ENCODE measurements around the gene TEX19. TPM values are rescaled to one million over a fixed set of nuclear protein-coding genes. Genes with fewer than 3 reads are reported as not detected.
A peak's percentile ranks its signal among the peaks of the same experiment; 100 is the strongest.

TEX19 gene
- total and polyA plus RNA-seq, 2 experiments from 2014 or later, result 0.10 to 0.66 TPM

- Mint-ChIP-seq H3K36me3 (ENCODE audit: low read depth) (no peaks in the 10 kb centered on the region), H3K4me1 (peaks cover 6% of the 10 kb centered on the region; the same call in 1 of the 3 replicates), H3K27me3 (ENCODE audit: insufficient read depth, low read depth, poor library complexity) (peaks cover 12% of the 10 kb centered on the region), H3K4me3 (peak overlapping the region; percentile 63), H3K27ac (no peak overlapping the region), H3K9me3 (no peaks in the 10 kb centered on the region)
- Histone ChIP-seq H3F3A (replicated peaks; ENCODE audit: low read depth) (peaks cover 14% of the 10 kb centered on the region), H3K27me3 (ENCODE audit: insufficient read depth) (no peaks in the 10 kb centered on the region), H3K27ac (ENCODE audit: low read depth) (no peak overlapping the region), H2AFZ (peak overlapping the region; percentile 96), H3K79me2 (replicated peaks; ENCODE audit: insufficient read depth) (no peaks in the 10 kb centered on the region), H4K20me1 (replicated peaks; ENCODE audit: insufficient read depth) (no peaks in the 10 kb centered on the region), H3K36me3 (ENCODE audit: insufficient read depth) (no peaks in the 10 kb centered on the region), H3K4me2 (peak overlapping the region; percentile 81), H3K4me1 (ENCODE audit: insufficient read depth) (no peaks in the 10 kb centered on the region), H3K9me2 (ENCODE audit: insufficient read depth) (no peaks in the 10 kb centered on the region), H3K4me3 (peak overlapping the region; percentile 51)
- ATAC-seq (peak; percentile 71), DNase-seq (ENCODE audit: low spot score) (peak; percentile 48)
- TF ChIP-seq ZNF462 (CRISPR knock-in tag; IDR thresholded peaks at IDR 0.05), result no peak
- TF ChIP-seq CTCF (conservative IDR thresholded peaks at IDR 0.05; ENCODE audit: low read depth in 2 of 2), result 0 out of 4 replicates have a peak, but pooled peaks of 1 of the 2 experiments have one; percentile 12
- TF ChIP-seq EZH2phosphoT487 (IDR thresholded peaks at IDR 0.05; ENCODE audit: unreplicated experiment), result no peak
Measured at GRCh38 chr17:82315703-82316358, 43.2 kb upstream of the TEX19 start.

All from GM23338 (cell line).